GM18505 (cell line): ENCODE data around the gene CLASP1.
A peak's percentile ranks its signal among the peaks of the same experiment; 100 is the strongest.
"Not testable (repeated sequence)": the region's sequence is repeated elsewhere in the genome, so short reads cannot be mapped to it uniquely, and the experiment has no call there.

Experiments
- ATAC-seq: cut with Tn5 transposase; IDR thresholded peaks from one replicate; pipeline ENCODE4 v1.9.1; 2021; ENCODE audit not compliant: unreplicated experiment
- POLR2A ChIP-seq: IDR thresholded peaks from 4 replicates; pipeline ENCODE4 v1.6.1; 2011; ENCODE audit warnings: borderline replicate concordance; ENCODE audit not compliant: insufficient read depth, insufficient read length; ENCODE audit errors: extremely low read depth

CLASP1 gene

DNA sequence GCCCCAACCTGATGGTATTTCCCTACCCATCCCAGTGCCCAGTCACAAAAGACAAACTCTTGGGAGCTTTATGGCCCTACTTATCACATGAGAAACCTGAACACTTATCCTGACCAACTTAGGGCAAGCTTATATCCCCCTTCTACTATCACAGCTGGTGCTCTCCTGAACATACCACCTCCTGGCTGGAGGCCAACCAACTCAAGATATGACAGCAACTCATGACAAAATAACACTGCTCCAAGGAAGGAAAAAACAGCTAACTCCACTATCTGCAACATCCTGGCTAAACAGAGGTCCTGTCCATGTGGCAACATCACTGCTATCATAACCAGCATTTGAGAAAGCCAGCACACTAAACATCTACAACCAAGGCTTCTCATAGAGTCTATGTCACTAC is 20.9 kb upstream of the CLASP1 start:
- ATAC-seq = no peak
- no peak for TF ChIP-seq POLR2A

GRCh38 chr2:121667618-121668017 is 18.4 kb upstream of the CLASP1 start:
- no peak for TF ChIP-seq POLR2A
- ATAC-seq = no peak

- no peak for ATAC-seq
- TF ChIP-seq POLR2A = no peak
These were observed 16.8 kb upstream of the CLASP1 start for GRCh38 chr2:121666042-121666441.

- no peak for ATAC-seq
- no peak for TF ChIP-seq POLR2A
These were observed 16.2 kb upstream of the CLASP1 start for GRCh38 chr2:121665504-121665903.

- no peak for TF ChIP-seq POLR2A
- ATAC-seq = no peak
These were observed 15.5 kb upstream of the CLASP1 start for GRCh38 chr2:121664713-121665112.

GRCh38 chr2:121664086-121664485 is 14.8 kb upstream of the CLASP1 start:
- TF ChIP-seq POLR2A = no peak
- ATAC-seq = no peak

- no peak for ATAC-seq
- no peak for TF ChIP-seq POLR2A
These were observed 14.2 kb upstream of the CLASP1 start for GRCh38 chr2:121663434-121663833.

DNA sequence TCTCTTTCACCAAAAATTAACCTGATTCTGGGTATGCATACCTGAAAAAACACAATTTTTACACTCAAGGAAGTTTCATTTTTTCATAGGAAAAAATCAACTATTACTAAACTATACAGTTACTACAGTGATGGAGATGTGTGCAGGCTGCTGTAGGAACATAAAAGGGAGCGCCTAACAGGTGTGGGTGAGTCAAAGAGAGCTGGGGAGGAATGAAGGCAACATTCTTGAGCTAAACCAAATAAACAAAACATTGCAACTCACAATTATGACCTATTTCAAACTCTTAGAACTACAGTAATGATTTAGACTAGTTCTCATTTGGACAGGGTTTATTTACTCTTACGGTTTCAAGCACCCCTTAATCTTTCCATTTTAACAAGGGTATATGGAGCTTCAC is 13.4 kb upstream of the CLASP1 start:
- no peak for ATAC-seq
- no peak for TF ChIP-seq POLR2A

DNA sequence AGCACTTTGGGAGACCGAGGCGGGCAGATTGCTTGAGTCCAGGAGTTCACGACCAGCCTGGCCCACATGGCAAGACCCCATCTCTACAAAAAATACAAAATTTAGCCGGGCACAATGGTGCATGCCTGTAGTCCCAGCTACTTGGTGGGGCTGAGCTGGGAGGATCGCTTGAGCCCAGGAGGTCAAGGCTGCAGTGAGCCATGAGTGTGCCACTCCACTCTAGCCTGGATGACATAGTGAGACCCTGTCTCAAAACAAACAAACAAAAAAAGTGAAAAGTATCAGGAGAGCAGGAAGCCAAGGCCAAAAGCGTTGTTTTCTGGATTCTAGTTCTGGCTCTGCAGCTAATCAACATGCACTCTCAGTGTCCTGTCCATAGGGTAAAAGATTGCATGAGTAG is 10.7 kb upstream of the CLASP1 start:
- no peak for TF ChIP-seq POLR2A
- ATAC-seq = no peak

- ATAC-seq = not testable (repeated sequence)
These were observed 9.1 kb upstream of the CLASP1 start for GRCh38 chr2:121658393-121658792.

GRCh38 chr2:121653035-121653434 is 3.8 kb upstream of the CLASP1 start:
- TF ChIP-seq POLR2A = no peak

DNA sequence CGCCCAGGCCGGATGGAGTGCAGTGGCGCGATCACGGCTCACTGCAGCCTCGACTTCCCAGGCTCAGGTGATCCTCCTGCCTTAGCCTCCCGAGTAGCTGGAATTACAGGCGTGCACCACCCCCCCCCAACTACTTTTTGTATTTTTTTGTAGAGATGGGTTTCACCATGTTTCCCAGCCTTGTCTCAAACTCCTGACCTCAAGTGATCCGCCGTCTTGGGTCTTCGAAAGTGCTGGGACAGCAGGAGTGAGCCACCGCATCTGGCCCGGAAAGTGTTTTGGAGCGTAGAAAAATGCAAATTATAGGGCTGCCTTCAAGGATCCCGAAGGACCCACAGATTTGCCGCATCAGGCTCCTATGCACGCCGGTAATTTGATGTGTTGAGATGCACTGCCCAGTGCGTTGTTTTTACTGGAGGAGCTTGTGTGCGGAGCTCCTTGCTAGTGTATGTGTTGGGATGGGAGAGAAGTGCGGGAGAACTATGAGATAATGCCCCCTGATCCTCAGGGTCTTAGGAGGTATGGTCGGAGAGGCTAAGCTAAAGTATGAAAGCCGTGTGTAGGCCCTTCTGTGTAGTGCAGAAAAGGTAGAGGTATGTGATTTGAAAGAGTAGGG is 1.2 kb upstream of the CLASP1 start:
- no peak for ATAC-seq
- TF ChIP-seq POLR2A = no peak

More at GRCh38 chr2:121653035-121653434, 3.8 kb upstream of the CLASP1 start:
- no peak for ATAC-seq

DNA sequence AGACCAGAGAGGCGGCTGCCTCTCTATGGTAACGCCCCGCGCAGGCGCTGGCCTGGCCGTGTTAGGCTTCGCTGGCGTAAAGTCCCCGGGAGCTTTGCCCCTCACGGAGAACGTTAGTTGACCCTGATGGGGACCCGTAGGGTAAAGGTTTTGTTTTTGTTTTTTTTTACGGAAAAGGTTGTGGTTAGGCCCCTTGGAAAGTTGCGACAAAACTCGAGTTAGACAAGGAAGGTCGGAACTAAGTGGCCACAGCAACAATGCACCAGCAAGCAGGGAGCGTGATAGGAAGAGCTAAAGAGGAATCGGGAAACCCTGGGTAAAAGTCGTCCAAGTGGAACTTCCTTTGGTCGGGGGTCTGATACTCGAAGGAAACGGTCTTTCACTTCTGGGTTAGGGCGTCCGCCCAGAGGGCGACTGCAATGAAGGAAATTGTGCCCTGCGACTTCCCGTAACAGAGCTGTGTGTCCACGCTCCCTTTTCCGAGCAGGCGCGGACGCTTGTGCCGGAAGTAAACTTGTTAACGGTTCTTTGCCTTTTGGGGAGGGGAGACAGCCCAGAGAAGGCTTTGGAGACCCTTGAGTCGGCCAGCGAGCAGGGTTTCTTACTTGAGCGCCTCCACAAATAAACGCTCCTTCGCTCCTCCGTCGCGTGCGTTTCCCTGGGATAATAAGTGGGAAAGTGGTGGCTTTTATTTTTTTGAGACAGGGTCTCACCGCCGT is 493 bp upstream of the CLASP1 start:
- TF ChIP-seq POLR2A = peak; percentile 67
- ATAC-seq = peak; percentile 91
